ENCODE data around the gene SLC2A9. TPM values are rescaled to one million over a fixed set of nuclear protein-coding genes. Genes with fewer than 3 reads are reported as not detected.

The SLC2A9 gene
- total and polyA plus RNA-seq, 2 of the 4 experiments (the other 2 are of a cell fraction), result 0.72 to 2.1 TPM

DNA sequence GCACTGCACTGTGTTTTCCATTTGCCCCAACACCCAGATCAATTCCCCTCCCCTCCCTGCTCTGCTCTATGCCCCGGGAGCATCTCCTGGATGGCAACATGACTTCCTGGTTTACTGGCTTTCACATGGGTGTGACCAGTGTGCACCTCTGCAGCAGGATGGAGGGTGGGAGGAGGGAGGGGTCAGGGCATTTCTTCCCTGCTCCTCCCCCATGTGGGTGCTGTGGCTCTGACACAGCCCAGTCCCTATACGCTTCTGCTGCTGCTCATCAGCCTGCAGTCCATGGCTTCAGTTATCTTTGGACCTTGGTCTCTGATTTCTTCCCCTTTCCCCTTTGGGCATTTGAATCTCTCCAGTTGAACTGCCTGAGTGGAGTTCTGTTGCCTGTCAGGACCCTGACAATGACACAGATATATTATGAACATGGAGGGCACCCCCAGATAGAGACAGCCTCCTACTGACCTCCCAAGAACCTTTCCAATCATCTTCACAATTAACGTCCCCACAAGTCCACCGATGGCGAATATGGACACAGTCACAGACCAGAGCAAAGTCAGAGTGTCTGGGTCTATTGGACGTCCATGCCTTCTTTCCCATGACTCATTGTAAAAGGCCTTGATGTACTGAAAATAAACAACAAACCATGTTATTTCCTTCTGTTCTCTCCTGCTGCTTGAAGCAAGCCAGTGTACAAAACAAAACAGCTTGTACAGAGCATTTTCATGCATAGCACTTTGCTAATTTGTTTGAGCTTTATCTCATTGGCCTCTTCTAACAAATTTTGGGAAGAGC is 24.8 kb downstream of the SLC2A9 start:
- Histone ChIP-seq H3K4me2 (ENCODE audit: low read depth, low read length) (no peak overlapping the region), H3K14ac (replicated peaks; ENCODE audit: low read depth, low read length) (no peak overlapping the region), H3K36me3 (ENCODE audit: control insufficient read depth, insufficient read depth, low read length) (no peaks in the 10 kb centered on the region), H3K9ac (ENCODE audit: low read depth, low read length) (no peak overlapping the region), H3K18ac (ENCODE audit: low read depth, low read length) (peak overlapping the region; percentile 1; the same call in 1 of the 2 replicates), H2AFZ (replicated peaks; ENCODE audit: low read length, poor library complexity) (no peak overlapping the region), H2BK5ac (ENCODE audit: low read depth, low read length, poor library complexity, severe bottlenecking) (no peak overlapping the region), H2AK5ac (ENCODE audit: low read depth, low read length) (no peak overlapping the region; the same call in 1 of the 2 replicates), H3K27ac (ENCODE audit: insufficient read depth, low read length) (peak overlapping the region; percentile 49; the same call in 1 of the 2 replicates), H3K4me1 (ENCODE audit: control insufficient read depth, insufficient read depth, low read length) (peaks cover 11% of the 10 kb centered on the region; the same call in 1 of the 2 replicates), H4K8ac (ENCODE audit: low read depth in 2 of 2, low read length in 2 of 2) (no peak overlapping the region), H3K23ac (ENCODE audit: low read depth, low read length) (no peak overlapping the region), H4K5ac (ENCODE audit: low read depth, low read length) (no peak overlapping the region; the same call in 1 of the 2 replicates), H2BK120ac (ENCODE audit: low read depth, low read length) (peak overlapping the region; percentile 45; the same call in 1 of the 2 replicates), H4K20me1 (ENCODE audit: insufficient read depth, low read length) (no peaks in the 10 kb centered on the region), H2BK15ac (ENCODE audit: low read depth, low read length) (no peak overlapping the region), H3K56ac (ENCODE audit: extremely low read depth, insufficient read depth, low read length) (no peak overlapping the region), H3K4ac (ENCODE audit: low read depth, low read length) (peak overlapping the region; percentile 11; the same call in 1 of the 2 replicates), H3K9me1 (ENCODE audit: insufficient read depth, low read length) (peaks cover 9% of the 10 kb centered on the region; the same call in 1 of the 2 replicates), H3K9me3 (ENCODE audit: control insufficient read depth, insufficient read depth, low read length) (no peaks in the 10 kb centered on the region), H2AK9ac (replicated peaks; ENCODE audit: low read depth, low read length, poor library complexity) (no peak overlapping the region), H3K79me1 (ENCODE audit: low read depth in 1 of 2, low read length in 2 of 2) (no peaks in the 10 kb centered on the region), H3K4me3 (ENCODE audit: insufficient read depth, low read depth, low read length) (no peak overlapping the region), H4K91ac (ENCODE audit: insufficient read depth, low read depth, low read length) (peak overlapping the region; percentile 14), H2BK20ac (ENCODE audit: low read depth, low read length) (peak overlapping the region; percentile 24; the same call in 1 of the 2 replicates), H3K27me3 (ENCODE audit: control insufficient read depth, insufficient read depth, low read length) (no peaks in the 10 kb centered on the region)
- TF ChIP-seq SMC3 (IDR thresholded peaks at IDR 0.05; ENCODE audit: low read depth, low read length), result no peak
- TF ChIP-seq POLR2A (IDR thresholded peaks at IDR 0.05; ENCODE audit: low read depth, low read length), result no peak
- no peak for TF ChIP-seq RAD21 (IDR thresholded peaks at IDR 0.05; ENCODE audit: low read length)
- no peak for TF ChIP-seq RFX5 (IDR thresholded peaks at IDR 0.05; ENCODE audit: low read depth, low read length)
- TF ChIP-seq, protein P1, sequence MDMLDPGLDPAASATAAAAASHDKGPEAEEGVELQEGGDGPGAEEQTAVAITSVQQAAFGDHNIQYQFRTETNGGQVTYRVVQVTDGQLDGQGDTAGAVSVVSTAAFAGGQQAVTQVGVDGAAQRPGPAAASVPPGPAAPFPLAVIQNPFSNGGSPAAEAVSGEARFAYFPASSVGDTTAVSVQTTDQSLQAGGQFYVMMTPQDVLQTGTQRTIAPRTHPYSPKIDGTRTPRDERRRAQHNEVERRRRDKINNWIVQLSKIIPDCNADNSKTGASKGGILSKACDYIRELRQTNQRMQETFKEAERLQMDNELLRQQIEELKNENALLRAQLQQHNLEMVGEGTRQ (IDR thresholded peaks at IDR 0.05; ENCODE audit: low read depth, low read length), result no peak
- TF ChIP-seq, protein P2, sequence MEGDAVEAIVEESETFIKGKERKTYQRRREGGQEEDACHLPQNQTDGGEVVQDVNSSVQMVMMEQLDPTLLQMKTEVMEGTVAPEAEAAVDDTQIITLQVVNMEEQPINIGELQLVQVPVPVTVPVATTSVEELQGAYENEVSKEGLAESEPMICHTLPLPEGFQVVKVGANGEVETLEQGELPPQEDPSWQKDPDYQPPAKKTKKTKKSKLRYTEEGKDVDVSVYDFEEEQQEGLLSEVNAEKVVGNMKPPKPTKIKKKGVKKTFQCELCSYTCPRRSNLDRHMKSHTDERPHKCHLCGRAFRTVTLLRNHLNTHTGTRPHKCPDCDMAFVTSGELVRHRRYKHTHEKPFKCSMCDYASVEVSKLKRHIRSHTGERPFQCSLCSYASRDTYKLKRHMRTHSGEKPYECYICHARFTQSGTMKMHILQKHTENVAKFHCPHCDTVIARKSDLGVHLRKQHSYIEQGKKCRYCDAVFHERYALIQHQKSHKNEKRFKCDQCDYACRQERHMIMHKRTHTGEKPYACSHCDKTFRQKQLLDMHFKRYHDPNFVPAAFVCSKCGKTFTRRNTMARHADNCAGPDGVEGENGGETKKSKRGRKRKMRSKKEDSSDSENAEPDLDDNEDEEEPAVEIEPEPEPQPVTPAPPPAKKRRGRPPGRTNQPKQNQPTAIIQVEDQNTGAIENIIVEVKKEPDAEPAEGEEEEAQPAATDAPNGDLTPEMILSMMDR (conservative IDR thresholded peaks at IDR 0.05; ENCODE audit: low read depth, low read length), result no peak
- no peak for TF ChIP-seq RCOR1 (IDR thresholded peaks at IDR 0.05; ENCODE audit: insufficient replicate concordance, low read length)
- no peak for TF ChIP-seq NFE2L2 (IDR thresholded peaks at IDR 0.05; ENCODE audit: low read depth, low read length)
- TF ChIP-seq, protein P3, sequence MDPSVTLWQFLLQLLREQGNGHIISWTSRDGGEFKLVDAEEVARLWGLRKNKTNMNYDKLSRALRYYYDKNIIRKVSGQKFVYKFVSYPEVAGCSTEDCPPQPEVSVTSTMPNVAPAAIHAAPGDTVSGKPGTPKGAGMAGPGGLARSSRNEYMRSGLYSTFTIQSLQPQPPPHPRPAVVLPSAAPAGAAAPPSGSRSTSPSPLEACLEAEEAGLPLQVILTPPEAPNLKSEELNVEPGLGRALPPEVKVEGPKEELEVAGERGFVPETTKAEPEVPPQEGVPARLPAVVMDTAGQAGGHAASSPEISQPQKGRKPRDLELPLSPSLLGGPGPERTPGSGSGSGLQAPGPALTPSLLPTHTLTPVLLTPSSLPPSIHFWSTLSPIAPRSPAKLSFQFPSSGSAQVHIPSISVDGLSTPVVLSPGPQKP (IDR thresholded peaks at IDR 0.05; ENCODE audit: borderline replicate concordance, low read depth, low read length), result no peak
- peak; percentile 94 for ATAC-seq (ENCODE audit: low read depth)
- in situ Hi-C loops (cut with MboI; ENCODE audit: low sequenced_read_pairs) (no loop called here), intact Hi-C loops (cut with micrococcal nuclease) (no loop called here), dilution Hi-C loops (cut with HindIII; ENCODE audit: low sequenced_read_pairs, unreplicated experiment) (no loop called here)
- ChIA-PET POLR2A (ENCODE audit: unreplicated experiment) (no interaction called here), CTCF (no interaction called here)
- BruUV-seq (replicated peaks), result no TSS peak
- peak; percentile 45 for DNase-seq
- no CpG with 5 or more reads among the region's 6 CpGs for WGBS, 2 experiments (ENCODE audit: extremely low coverage in 2 of 2, insufficient read length in 1 of 2)
